Liver (tissue), 3 donors: ENCODE data around the gene OR2A5.

Experiments used
- CTCF ChIP-seq: fragments of 150-350 bp; IDR thresholded peaks from 2 replicates; pipeline ENCODE4 v1.5.1; 2017; ENCODE audit warnings: improper control_type of control experiment, low read depth, low read length; ENCODE audit not compliant: missing input control
- EGR1 ChIP-seq, 2 donors: IDR thresholded peaks; 2 replicates each; pipeline ENCODE4 v1.6.1; 2016 to 2018; ENCODE audit warnings: antibody characterized with exemption in 2 of 2, low read depth in 2 of 2
- GABPA ChIP-seq, 2 donors: IDR thresholded peaks in 1 of 2; conservative IDR thresholded peaks in 1 of 2; 2 replicates each; pipeline ENCODE4 v1.6.1; 2016; ENCODE audit warnings: antibody characterized with exemption in 2 of 2, mild to moderate bottlenecking in 1 of 2, moderate library complexity in 1 of 2
- RAD21 ChIP-seq, 2 donors: IDR thresholded peaks; 2 replicates each; pipeline ENCODE4 v1.6.1; 2016; ENCODE audit warnings: antibody characterized with exemption in 2 of 2, mild to moderate bottlenecking in 2 of 2
- TAF1 ChIP-seq: conservative IDR thresholded peaks from 2 replicates; pipeline ENCODE4 v1.6.1; 2016; ENCODE audit warnings: antibody characterized with exemption, mild to moderate bottlenecking
- YY1 ChIP-seq: IDR thresholded peaks from 2 replicates; pipeline ENCODE4 v1.6.1; 2016; ENCODE audit warnings: antibody characterized with exemption, mild to moderate bottlenecking
- ZBTB33 ChIP-seq: IDR thresholded peaks from 2 replicates; pipeline ENCODE4 v1.6.1; 2016; ENCODE audit warnings: antibody characterized with exemption
- TF ChIP-seq, protein P1 (sequence below): IDR thresholded peaks from 2 replicates; pipeline ENCODE4 v1.6.1; 2016; ENCODE audit warnings: antibody characterized with exemption
- donor health status: healthy.
- donor health status: healthy.

- TF ChIP-seq CTCF (no peak), ZBTB33 (no peak), EGR1 (IDR thresholded peaks at IDR 0.05; ENCODE audit: low read depth in 2 of 2) (no peak), RAD21 (IDR thresholded peaks at IDR 0.05) (no peak), TAF1 (no peak), GABPA (IDR thresholded peaks at IDR 0.05 in 1 of 2, conservative IDR thresholded peaks at IDR 0.05 in 1 of 2) (no peak), YY1 (no peak)
- TF ChIP-seq, protein P1, sequence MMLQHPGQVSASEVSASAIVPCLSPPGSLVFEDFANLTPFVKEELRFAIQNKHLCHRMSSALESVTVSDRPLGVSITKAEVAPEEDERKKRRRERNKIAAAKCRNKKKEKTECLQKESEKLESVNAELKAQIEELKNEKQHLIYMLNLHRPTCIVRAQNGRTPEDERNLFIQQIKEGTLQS = no peak
These were observed 25.4 kb upstream of the OR2A5 start for GRCh38 chr7:144023171-144023827.
